Measurements from ENCODE around the gene APEH.

GRCh38 chr3:49647741-49648140 is 26.4 kb upstream of the APEH start:
- TF ChIP-seq ESRRA (IDR thresholded peaks at IDR 0.05; ENCODE audit: borderline replicate concordance, low read length) (no peak), CTCF (IDR thresholded peaks at IDR 0.05) (no peak), SMC3 (IDR thresholded peaks at IDR 0.05) (no peak), MAX (IDR thresholded peaks at IDR 0.05) (no peak), POLR2A (IDR thresholded peaks at IDR 0.05; ENCODE audit: low read length) (no peak), FOSL2 (IDR thresholded peaks at IDR 0.05) (no peak), FOSL2 (CRISPR knock-in tag; IDR thresholded peaks at IDR 0.05) (no peak), CBX8 (IDR thresholded peaks at IDR 0.05) (no peak), EP300 (IDR thresholded peaks at IDR 0.05) (no peak), REST (IDR thresholded peaks at IDR 0.05) (no peak), RAD21 (conservative IDR thresholded peaks at IDR 0.05 in 1 of 2, IDR thresholded peaks at IDR 0.05 in 1 of 2) (no peak), JUN (IDR thresholded peaks at IDR 0.05) (no peak), HMGXB4 (CRISPR knock-in tag; IDR thresholded peaks at IDR 0.05; ENCODE audit: borderline replicate concordance) (no peak), USF2 (IDR thresholded peaks at IDR 0.05) (no peak), HOXB13 (CRISPR knock-in tag; IDR thresholded peaks at IDR 0.05; ENCODE audit: low read depth) (no peak)

Data from A549 (cell line).